Stomach smooth muscle (tissue), 2 donors: ENCODE results near the gene SERPINB11.
"Not testable (repeated sequence)": the region's sequence is repeated elsewhere in the genome, so short reads cannot be mapped to it uniquely, and the experiment has no call there.

Source experiments
- H3K27ac ChIP-seq: one replicate; pipeline ENCODE4 v1.7.0; 2013; ENCODE audit warnings: mild to moderate bottlenecking, low read length, inconsistent platforms
- H3K27me3 ChIP-seq, 2 donors: one replicate each; pipeline ENCODE4 v1.7.0; 2013; ENCODE audit warnings: low read length in 2 of 2; ENCODE audit not compliant: insufficient read depth in 2 of 2, control insufficient read depth in 1 of 2
- H3K36me3 ChIP-seq, 2 donors: one replicate each; pipeline ENCODE4 v1.7.0; 2013; ENCODE audit warnings: low read length in 2 of 2; ENCODE audit not compliant: control insufficient read depth in 2 of 2, insufficient read depth in 2 of 2
- H3K4me1 ChIP-seq: one replicate; pipeline ENCODE4 v1.7.0; 2013; ENCODE audit warnings: low read length; ENCODE audit not compliant: control insufficient read depth, insufficient read depth
- H3K4me3 ChIP-seq, 2 donors: one replicate each; pipeline ENCODE4 v1.7.0; 2013; ENCODE audit warnings: low read length in 2 of 2
- H3K9ac ChIP-seq, 2 donors: one replicate each; pipeline ENCODE4 v1.7.0; 2013; ENCODE audit warnings: low read length in 2 of 2, mild to moderate bottlenecking in 1 of 2
- H3K9me3 ChIP-seq, 2 donors: one replicate each; pipeline ENCODE4 v1.7.0; 2013; ENCODE audit warnings: low read length in 2 of 2; ENCODE audit not compliant: control insufficient read depth in 2 of 2
- donor health status: healthy.
- donor health status: Pancreatic carcinoma.

SERPINB11 gene, protein sequence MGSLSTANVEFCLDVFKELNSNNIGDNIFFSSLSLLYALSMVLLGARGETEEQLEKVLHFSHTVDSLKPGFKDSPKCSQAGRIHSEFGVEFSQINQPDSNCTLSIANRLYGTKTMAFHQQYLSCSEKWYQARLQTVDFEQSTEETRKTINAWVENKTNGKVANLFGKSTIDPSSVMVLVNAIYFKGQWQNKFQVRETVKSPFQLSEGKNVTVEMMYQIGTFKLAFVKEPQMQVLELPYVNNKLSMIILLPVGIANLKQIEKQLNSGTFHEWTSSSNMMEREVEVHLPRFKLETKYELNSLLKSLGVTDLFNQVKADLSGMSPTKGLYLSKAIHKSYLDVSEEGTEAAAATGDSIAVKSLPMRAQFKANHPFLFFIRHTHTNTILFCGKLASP

DNA sequence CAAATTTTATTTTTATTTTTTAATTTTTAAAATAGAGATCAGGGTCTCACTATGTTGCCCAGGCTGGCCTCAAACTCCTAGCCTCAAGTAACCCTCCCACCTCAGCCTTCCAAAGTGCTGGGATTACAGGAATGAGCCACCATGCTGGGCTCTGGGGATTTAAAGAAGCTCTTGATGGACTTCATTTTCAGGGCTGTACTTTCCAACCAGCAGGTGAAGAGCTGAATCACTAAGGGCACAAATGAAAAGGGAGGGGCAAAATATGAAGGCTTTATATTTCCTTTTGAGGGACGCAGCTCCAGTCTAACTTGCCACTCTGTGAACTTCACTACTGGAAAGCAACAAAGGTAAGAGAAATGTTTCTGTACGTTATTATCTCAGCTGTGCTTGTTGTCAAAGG is at the start of gene SERPINB11:
Gene SERPINB11, plus strand, starts transcription at position 301 of the 400 bp plus-strand sequence. CDS start 7,234 bp downstream, outside the sequence.
- no peaks in the 10 kb centered on the region for H3K27me3 ChIP-seq
- H3K27ac ChIP-seq: no peak within 1 kb of the TSS
- no peaks in the 10 kb centered on the region for H3K9me3 ChIP-seq
- H3K4me1 ChIP-seq: no peaks in the 10 kb centered on the region
- no peak within 1 kb of the TSS for H3K4me3 ChIP-seq
- H3K36me3 ChIP-seq: no peaks in the 10 kb centered on the region
- H3K9ac ChIP-seq: no peak within 1 kb of the TSS

DNA sequence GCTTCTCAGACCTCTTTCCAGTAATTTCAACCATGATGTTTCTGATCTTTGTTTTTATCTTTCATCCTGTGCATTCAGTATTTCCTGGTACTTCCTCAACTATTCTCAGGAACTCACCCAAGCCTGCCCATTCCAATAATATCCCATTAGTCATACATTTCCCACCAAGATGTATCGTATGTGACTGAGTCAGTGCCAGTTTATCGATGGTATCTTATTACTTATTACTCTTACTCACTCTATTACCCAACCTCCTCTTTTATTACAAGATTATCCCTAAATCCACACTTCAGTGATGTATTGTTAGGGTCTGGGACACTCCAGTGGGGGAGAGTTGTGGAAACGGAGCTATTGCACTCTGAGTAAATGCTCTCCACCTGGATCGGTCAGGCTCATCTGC is 43.8 kb upstream of the SERPINB11 start:
- H3K27me3 ChIP-seq, H3K9me3 ChIP-seq, H3K4me1 ChIP-seq, H3K27ac ChIP-seq, H3K36me3 ChIP-seq, H3K9ac ChIP-seq, H3K4me3 ChIP-seq: not testable (repeated sequence)

DNA sequence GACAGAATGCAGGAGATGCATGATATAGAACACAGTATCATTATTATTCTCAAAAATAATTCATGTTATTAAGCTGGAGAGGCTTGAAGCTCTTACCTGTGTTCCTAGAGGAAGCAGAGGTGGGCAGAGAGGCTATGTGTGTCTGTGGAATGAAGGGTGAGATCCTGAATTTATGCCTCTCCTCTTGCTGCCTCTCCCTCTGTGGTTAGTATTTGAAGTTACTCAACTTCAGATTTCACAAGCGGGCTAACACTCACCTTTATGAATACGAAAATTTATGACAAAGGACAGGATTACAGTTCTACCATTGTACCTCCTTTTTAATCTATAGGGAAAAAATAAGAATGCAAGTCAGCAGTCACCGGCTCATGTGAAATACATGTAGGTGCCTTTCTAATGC is 41.0 kb upstream of the SERPINB11 start, which contains the start of gene SERPINB3:
Gene SERPINB3, minus strand, starts transcription at position 144 of the 400 bp plus-strand sequence. CDS start 677 bp downstream, outside the sequence.
- not testable (repeated sequence) for H3K27ac ChIP-seq, H3K4me3 ChIP-seq, H3K36me3 ChIP-seq, H3K9me3 ChIP-seq, H3K4me1 ChIP-seq, H3K9ac ChIP-seq, H3K27me3 ChIP-seq

DNA sequence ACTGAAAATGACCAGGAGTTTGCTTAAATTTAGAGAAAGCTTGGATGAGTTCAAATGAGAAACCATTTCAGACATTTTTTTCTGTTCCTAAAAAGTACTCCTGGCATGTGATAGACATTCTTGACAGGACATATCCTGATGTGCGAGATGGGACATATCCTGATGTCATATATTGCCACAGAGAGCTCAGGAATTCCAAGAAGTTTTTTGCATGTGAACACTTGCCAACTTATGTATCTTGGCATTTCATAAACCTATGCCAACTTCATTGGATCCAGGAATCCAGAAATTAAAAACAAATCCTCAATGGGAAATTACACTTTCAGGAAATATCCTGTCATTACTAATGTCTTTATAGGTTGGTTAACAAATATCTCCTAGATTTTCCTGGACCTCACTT is 38.2 kb upstream of the SERPINB11 start:
- Histone ChIP-seq H3K4me1 (no peaks in the 10 kb centered on the region), H3K9ac (no peak overlapping the region), H3K27ac (no peak overlapping the region), H3K9me3 (no peaks in the 10 kb centered on the region), H3K36me3 (no peaks in the 10 kb centered on the region), H3K4me3 (no peak overlapping the region), H3K27me3 (no peaks in the 10 kb centered on the region)

DNA sequence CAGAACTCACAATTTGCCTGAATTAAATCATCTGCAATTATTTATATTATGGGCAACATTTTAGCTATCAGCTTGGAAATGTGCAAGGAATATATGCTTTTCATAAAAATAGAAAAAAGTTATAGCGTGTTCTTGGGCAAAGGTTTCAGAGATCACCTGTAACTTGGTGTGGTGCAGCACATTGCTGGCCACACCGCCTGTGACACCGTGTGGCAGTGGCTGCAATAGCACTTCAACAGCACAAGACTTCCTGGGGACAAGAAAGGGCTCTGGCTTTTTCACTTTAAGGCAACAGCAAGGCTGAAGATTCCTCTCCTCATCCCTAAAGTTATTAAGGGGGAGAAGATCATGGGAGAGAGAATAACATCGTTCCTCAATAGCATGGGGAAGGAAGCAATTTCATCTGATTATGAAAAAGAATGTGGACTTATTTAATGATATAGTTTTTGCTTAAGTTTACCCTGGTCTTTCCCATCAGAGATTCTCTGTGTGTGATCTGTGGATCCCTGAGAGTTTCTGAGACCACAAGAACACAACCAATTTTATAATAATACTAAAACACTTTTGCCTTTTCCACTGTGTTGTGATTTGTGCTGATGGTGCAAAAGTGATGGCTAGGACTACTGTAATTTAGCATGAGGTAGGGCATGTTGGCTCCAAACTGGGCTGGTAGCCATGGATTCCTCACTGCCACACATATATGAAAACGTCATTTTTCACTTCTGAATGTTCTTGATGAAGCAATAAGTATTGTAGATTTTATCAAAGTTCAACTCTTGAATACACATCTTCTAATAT is 26.0 kb upstream of the SERPINB11 start:
- no peaks in the 10 kb centered on the region for H3K36me3 ChIP-seq
- H3K4me1 ChIP-seq: no peaks in the 10 kb centered on the region
- no peaks in the 10 kb centered on the region for H3K27me3 ChIP-seq
- H3K27ac ChIP-seq: no peak overlapping the region
- H3K9me3 ChIP-seq: no peaks in the 10 kb centered on the region
- H3K4me3 ChIP-seq: no peak overlapping the region
- H3K9ac ChIP-seq: no peak overlapping the region

DNA sequence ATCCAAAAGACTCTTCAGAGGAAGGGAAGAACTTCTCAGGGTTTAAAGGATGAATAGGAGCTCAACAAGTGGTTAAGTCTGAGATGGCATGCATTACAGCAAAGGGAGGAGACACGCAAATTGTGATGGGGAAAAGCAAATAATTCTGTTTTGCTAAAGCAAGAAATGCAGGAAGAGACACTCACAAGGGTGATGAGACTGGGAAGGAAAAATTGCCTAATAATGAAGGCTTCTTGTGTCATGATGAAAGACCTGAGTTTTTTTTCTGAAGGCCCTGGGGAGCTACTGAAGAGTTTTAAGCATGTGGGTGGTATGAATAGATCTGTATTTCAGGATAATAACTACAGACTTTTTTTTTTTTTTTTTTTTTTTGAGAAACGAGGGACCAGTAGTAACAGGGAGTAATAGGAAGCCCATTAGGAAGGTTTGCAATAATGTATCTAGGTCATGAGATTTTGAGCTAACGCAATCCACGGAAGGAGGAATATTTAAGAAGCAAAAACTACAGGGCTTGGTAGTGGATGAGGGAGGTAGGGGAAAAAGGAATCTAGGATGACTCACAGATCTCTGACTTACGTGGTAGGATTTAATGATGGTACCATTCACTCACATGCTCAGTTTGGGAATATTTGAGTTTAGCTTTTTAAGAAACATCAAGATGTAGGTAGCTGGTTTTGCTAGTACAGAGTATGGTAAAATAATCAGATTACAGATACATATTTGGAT is 25.1 kb upstream of the SERPINB11 start:
- no peak overlapping the region for H3K4me3 ChIP-seq

DNA sequence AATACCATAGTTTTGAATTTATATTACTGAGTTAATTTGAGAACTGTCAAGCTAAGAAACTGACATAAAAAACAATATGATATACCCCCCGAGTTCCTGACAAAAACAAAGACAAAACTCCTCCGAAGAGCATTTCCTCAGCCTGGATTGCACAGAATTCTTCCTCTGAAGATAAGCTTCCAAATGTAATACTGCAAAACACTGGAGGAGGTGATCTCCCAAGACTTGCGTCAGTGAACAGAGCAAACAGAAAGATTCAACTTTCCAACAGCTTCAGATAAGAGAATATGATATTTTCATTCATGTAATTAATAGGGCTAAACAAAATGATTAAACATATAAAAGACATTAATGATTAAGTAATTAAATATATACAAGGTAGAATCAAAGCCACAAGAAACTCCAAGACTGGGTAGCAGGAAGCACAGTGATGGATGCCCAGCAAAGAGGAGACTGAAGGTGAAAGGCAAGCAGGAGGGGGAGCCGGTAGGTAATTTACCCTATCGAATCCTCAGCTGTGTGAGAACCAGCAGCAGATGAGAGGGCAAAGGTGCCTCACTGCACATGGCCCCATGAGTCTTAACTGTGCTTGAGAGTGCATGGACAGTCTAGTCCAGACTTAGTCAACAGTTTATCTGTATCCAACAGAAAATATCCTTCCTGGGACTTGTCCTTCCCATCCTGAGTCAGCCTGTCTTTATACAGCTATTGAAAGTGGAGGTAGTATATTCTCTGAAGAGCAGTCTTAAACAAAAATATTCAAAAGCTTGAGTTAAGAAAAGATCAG is 22.7 kb upstream of the SERPINB11 start:
- H3K27ac ChIP-seq: no peak overlapping the region

More for the DNA sequence above, 25.1 kb upstream of the SERPINB11 start:
- Histone ChIP-seq H3K9ac (no peak overlapping the region), H3K4me1 (no peaks in the 10 kb centered on the region), H3K9me3 (no peaks in the 10 kb centered on the region), H3K27ac (no peak overlapping the region), H3K36me3 (no peaks in the 10 kb centered on the region), H3K27me3 (no peaks in the 10 kb centered on the region)

DNA sequence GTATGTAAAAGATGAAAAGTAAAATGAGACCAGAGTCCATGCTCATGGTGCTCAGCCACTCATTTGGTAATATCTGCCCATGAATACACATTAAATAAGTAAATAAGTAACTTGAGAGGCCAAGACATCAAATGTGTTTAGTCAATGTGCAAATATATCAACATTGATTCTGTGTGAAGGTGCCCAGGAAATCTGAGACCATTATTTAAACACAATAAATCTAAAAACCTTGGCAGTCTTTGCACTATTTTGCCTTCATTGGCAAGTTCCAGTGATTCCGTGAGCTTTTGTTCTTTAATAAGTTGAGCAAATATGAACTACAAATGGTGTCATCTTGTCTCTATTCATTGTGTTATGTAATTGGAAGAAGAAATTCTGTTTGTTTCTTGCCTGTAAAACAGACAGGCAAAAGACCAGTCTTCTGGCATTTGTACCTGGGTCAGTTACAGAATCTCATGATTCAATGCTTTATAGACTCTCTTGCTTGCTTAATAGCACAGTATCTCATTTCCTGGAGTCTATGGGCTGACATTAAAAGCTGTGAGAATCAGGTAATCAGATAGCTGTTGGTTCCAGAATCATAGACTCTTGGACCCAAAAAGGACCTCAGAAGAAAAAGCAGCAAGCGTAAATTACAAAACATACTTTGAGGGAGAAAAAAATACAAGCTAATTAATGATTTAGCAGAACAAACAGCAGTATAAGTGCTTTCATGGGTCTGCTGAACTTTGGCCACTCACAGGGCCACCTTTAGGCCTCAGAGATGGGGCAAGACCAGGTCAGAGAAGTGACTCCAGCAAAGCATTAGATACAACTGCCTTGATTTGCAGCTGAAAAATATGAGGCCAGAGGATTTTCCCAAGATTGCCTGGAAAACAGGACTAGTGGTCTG is 21.1 kb upstream of the SERPINB11 start:
- no peaks in the 10 kb centered on the region for H3K27me3 ChIP-seq
- no peak overlapping the region for H3K27ac ChIP-seq
- no peaks in the 10 kb centered on the region for H3K4me1 ChIP-seq
- no peak overlapping the region for H3K4me3 ChIP-seq
- no peaks in the 10 kb centered on the region for H3K36me3 ChIP-seq
- no peak overlapping the region for H3K9ac ChIP-seq
- no peaks in the 10 kb centered on the region for H3K9me3 ChIP-seq

More for the DNA sequence above, 22.7 kb upstream of the SERPINB11 start:
- Histone ChIP-seq H3K27me3 (no peaks in the 10 kb centered on the region), H3K9ac (no peak overlapping the region), H3K36me3 (no peaks in the 10 kb centered on the region), H3K4me1 (no peaks in the 10 kb centered on the region), H3K9me3 (no peaks in the 10 kb centered on the region), H3K4me3 (no peak overlapping the region)

DNA sequence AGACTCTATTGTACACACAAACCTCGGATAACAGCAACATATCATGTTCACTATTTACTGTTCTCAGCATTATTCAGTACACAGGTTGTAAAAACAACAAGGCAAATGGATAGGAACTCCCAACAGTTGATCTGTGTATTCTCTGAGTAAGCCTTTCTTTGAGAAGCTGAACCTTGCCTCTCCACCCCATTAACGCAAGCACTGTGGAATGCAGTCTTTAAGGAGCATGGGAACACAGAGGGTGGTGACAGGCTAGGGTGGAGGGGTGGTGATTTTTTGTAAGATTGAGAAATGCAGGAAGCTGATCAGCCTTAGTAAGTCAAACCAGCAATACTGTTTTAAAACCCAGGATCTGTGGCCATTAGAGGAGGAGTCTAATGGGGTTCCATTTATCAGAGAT is 19.6 kb upstream of the SERPINB11 start:
- H3K4me3 ChIP-seq: no peak overlapping the region
- H3K4me1 ChIP-seq: no peaks in the 10 kb centered on the region
- no peak overlapping the region for H3K27ac ChIP-seq
- H3K27me3 ChIP-seq: no peaks in the 10 kb centered on the region
- no peaks in the 10 kb centered on the region for H3K9me3 ChIP-seq
- no peaks in the 10 kb centered on the region for H3K36me3 ChIP-seq
- H3K9ac ChIP-seq: no peak overlapping the region
